ENCODE data around the gene AHNAK.

DNA sequence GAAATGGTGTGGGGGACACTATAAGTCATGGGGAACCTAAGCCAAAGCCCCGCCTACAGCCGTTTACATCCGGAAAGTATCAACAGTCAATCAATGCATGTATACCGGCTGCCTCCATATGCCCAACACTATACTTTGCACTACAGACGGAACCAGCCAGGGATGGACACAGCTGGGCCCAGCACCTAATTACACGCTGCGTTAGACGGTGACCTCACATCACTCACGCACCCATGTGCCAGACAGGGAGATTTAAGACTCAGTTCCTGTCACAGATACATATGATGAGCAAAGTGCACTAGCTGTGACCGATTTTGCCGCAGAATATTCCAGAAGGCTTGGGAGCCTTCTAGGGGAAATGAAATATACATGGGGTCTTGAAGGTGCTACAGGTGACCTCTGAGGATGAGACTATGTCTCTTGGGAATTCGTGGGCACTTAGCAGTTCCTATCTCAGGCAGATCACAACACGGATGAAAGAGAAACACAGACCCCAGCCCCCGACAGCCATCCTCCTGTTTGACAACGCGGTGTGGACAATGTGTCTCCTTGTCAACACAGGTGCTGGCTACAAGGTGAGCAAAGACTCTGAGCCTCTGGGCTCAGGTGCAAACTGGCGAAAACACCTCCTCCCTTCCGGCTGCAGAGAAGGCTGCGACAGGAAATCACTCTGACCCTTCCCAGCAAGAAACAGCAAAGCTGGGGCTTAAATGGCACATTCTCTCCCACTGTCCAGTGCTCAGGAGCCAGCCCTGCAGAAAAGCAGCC lies 8.0 kb downstream of the AHNAK start:
- TF ChIP-seq, protein P1, sequence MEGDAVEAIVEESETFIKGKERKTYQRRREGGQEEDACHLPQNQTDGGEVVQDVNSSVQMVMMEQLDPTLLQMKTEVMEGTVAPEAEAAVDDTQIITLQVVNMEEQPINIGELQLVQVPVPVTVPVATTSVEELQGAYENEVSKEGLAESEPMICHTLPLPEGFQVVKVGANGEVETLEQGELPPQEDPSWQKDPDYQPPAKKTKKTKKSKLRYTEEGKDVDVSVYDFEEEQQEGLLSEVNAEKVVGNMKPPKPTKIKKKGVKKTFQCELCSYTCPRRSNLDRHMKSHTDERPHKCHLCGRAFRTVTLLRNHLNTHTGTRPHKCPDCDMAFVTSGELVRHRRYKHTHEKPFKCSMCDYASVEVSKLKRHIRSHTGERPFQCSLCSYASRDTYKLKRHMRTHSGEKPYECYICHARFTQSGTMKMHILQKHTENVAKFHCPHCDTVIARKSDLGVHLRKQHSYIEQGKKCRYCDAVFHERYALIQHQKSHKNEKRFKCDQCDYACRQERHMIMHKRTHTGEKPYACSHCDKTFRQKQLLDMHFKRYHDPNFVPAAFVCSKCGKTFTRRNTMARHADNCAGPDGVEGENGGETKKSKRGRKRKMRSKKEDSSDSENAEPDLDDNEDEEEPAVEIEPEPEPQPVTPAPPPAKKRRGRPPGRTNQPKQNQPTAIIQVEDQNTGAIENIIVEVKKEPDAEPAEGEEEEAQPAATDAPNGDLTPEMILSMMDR (IDR thresholded peaks at IDR 0.05; ENCODE audit: low read depth, low read length), result no peak
- TF ChIP-seq MYC (IDR thresholded peaks at IDR 0.05; ENCODE audit: low read depth, low read length) (no peak), POLR2A (IDR thresholded peaks at IDR 0.05; ENCODE audit: extremely low read depth, insufficient read length) (no peak)
